DMS153 treated with DMSO at 0.1 percent for 48 hours (cell line): ENCODE results near the gene MAPK4.
"Not testable (repeated sequence)": the region's sequence is repeated elsewhere in the genome, so short reads cannot be mapped to it uniquely, and the experiment has no call there.

Experiments used
- DNase-seq: peaks from one replicate; lab custom pipeline; 2025; ENCODE audit not compliant: unreplicated experiment; lab: John Stamatoyannopoulos, UW

The MAPK4 gene

GRCh38 chr18:50679056-50679455 lies 119.2 kb downstream of the MAPK4 start:
- no peak for DNase-seq

DNA sequence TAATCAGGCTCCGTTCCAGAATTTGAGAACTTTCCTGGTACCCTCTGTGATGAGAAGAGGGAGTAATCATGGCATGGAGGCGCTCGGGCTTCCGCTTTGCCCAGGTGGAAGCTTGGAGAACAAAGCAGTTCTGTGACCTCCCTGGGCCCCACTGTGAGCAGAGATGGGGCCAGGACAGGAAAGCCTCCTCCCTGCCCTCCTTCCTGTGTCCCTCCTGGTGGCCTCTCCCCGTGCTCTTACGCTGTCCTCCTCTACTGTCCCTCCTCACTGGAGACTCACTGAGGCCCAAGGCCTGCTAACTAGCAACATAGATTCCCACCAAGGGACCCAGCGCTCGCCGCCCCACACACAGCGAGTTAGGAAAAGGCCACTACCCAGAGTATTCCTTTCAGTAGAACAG lies 119.8 kb downstream of the MAPK4 start:
- DNase-seq: no peak

DNA sequence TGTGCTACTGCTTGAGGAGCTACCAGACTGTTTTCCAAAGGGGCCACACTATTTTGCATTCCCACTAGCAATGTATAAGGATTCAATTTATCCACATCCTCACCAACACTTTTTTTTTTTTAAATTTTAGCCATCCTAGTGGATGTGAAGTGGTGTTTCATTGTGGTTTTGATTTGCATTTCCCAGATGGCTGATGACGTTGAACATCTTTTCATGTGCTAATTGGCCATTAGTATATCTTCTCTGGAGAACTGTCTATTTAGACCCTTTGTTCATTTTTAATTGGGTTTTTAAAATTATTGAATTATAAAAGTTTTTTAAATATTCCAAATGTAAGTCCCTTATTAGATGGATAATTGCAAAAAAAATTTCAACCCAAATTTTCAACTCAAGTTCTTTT lies 121.1 kb downstream of the MAPK4 start:
- no peak for DNase-seq

- DNase-seq: no peak
These were observed 123.0 kb downstream of the MAPK4 start for GRCh38 chr18:50682852-50683251.

DNA sequence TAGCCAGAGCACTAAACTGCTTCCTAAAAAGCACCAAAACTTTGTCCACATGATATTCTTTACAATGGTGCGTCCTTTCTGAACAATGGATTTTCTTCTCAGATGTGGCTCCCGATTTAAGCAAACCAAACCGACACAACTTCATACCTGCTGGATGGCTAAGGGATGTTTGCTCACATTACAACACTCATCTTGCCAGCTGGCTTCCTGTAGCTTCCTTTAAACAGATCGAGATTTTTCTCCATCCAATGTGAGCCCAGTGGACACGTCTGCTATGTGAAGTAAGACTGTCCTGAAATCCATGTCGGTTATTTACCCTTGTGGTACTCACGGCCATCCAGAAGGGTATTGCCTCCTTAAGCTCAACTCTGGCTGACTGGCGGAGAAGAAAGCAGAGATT lies 126.5 kb downstream of the MAPK4 start:
- DNase-seq: no peak

DNA sequence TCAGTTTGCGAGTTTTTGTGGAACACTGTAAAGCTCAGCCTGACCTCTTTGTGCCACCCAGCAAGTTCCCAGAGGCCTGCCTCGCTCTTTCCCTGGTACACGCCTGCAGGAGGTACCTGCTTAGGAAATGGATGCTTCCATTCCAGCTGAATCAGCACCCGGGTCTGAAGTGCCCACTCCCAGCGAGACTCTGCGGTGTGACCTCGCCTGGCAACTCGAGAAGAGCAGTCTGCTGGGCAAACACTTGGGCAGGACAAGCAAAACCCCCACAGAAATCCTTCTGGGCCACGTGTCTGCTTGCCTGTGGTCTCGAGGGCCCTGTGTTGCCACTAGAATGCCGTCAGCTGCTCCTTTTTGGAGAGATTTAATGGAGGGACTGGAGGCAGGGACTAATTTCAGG lies 127.6 kb downstream of the MAPK4 start:
- DNase-seq: peak; percentile 7

GRCh38 chr18:50689578-50689977 lies 129.7 kb downstream of the MAPK4 start:
- DNase-seq: no peak

- DNase-seq: no peak
These were observed 134.3 kb downstream of the MAPK4 start for GRCh38 chr18:50694147-50694546.

DNA sequence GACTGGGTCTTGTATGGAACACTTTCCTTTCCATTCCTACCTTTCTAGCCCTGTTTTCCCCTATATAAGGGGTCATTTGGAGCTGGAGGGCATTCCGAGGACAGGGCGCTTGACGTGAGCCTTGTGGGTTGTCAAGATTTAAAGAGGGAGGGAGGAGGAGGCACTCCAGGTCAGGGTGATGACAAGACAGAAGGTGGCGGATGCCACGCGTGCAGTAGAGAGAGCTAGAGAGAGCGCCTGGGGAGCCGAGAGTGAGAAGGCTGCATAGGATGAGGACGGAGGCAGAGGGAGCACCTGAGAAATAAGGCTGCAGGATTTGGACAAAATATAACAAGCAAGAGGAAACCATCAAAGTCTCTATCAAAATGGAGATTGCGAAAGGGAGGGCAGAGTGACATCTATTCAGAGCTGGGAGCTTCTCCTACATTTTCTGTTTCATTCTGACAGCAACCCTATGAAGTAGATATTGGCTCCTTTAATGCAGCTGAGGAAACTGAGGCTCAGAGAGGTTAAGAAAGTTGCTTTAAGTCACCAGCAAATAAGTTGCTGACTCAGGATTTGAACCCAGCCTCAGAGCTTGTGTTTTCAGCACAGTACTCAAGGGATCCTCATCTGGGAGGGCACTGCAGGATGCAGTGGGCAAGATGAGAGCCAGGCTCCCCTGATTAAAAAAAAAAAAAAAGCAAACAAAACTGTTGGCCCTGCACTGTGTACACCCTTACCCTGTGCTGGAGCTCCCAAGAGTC lies 135.7 kb downstream of the MAPK4 start:
- DNase-seq: no peak

- DNase-seq: no peak
These were observed 136.5 kb downstream of the MAPK4 start for GRCh38 chr18:50696436-50696835.

DNA sequence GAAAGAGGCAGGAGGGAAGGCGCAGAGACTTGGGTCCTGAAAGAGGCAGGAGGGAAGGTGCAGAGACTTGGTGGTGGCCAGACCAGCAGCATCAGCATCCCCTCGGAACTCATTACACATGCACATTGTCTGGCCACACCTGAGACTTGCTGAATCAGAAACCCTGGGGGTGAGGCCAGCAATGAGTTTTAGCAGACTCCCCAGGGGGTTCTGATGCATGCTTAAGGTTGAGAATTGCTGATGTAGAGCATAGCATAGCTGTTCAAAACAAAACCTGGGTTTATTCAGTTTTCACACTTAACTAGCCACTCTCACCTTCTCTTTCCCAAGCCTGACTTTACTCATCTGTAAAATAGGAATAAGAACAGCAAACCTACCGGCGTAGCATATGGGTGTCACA lies 137.0 kb downstream of the MAPK4 start:
- DNase-seq: no peak

GRCh38 chr18:50697509-50697908 lies 137.6 kb downstream of the MAPK4 start:
- DNase-seq: no peak

- DNase-seq: no peak
These were observed 140.6 kb downstream of the MAPK4 start for GRCh38 chr18:50700245-50701165.

DNA sequence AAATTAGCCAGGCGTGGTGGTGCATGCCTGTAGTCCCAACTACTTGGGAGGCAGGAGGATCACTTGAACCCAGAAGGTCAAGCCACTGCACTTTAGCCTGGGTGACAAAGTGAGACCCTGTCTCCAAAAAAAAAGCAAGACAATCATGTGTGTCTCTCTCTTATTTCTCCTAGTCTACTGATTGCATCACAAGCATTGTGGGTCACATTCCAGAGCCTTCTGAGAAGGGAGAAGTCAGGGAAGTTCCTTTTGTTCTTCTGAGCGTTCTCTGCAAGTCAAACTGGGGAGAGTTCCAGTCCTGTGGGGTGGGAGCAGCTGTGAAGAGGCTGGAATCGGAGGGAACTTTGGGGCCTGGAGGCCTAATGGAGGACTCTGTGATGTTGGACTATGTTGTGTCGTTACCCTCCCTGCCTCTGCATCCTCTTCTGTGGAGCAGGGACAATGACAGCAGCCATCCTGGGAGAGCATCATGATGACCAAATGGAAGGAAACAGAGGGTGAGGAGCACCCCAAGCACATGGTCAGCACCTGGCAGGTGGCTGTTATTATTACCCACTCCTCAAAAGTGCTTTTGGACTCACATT lies 144.6 kb downstream of the MAPK4 start:
- no peak for DNase-seq

GRCh38 chr18:50706199-50706598 lies 146.3 kb downstream of the MAPK4 start:
- peak; percentile 28 for DNase-seq

GRCh38 chr18:50706651-50707050 lies 146.8 kb downstream of the MAPK4 start:
- no peak for DNase-seq

DNA sequence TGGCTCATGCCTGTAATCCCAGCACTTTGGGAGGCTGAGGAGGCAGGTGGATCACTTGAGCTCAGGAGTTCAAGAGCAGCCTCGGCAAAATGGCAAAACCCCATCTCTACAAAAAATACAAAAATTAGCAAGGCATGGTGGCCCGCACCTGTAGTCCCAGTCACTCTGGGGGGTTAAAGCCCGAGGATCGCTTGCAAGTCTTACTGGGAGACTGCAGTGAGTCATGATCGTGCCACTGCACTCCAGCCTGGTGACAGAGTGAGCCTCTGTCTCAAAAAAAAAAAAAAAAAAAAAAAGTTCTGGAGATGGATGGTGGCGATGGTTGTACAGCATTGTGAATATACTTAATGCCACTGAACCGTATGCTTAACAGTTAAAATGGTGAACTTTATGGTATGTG lies 147.4 kb downstream of the MAPK4 start:
- DNase-seq: not testable (repeated sequence)

DNA sequence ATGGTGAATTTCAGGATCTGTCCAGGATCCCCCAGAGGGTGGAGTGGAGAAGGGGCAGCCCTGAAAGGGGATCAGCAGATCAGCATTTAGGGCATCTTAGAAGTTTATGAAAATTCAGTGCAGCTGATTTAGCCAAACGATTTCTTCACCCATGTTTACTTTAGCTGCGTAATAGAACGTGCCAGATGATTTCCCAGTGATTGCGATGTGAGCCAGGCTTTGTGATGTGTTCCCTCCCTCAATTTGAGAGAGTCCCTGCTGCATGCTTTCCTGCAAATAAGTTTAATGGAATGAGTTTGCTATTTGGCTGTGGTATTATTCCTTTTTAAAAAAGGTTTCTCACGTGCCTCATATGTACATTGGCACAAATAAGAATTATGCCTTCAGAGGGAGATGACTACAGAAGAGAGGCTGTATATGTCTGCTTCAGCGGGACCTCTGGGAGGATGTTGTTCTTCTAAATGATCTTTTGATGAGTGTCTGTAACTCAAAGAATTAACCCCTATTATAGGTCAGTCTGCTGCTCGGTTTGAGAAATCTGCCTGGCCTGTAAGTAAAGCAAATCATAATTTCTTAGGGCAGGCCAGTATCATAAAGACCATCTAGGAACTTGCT lies 148.1 kb downstream of the MAPK4 start:
- no peak for DNase-seq

- no peak for DNase-seq
These were observed 149.3 kb downstream of the MAPK4 start for GRCh38 chr18:50709193-50709592.

DNA sequence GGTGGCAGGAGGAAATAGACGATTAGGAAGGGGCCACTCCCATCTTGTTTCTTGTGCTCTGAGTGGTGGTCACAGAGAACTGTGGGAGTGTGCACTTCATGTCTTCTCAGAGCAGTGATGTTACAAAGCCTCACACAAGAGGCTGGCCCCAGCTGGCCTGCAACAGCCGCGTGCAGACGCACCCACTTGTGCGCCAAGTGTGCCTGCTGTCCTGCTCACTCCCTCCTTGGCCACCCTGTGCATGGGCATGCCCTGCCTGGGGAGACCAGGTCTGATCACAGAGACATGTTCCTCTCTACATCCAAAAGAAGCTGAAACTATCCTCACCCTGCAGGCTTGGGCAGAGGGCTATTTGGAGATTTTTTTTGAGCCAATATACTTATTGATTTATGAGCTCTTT lies 151.5 kb downstream of the MAPK4 start:
- no peak for DNase-seq

GRCh38 chr18:50715919-50716318 lies 156.0 kb downstream of the MAPK4 start:
- no peak for DNase-seq
